ENCODE data around the gene CDKAL1.

- no peak for TF ChIP-seq CREB1 (IDR thresholded peaks at IDR 0.05; ENCODE audit: low read depth)
- no peak for TF ChIP-seq TAF1 (IDR thresholded peaks at IDR 0.05; ENCODE audit: low read depth)
- no peak for TF ChIP-seq REST (IDR thresholded peaks at IDR 0.05; ENCODE audit: low read depth)
- TF ChIP-seq EGR1 (IDR thresholded peaks at IDR 0.05): no peak
- no peak for TF ChIP-seq RAD21 (IDR thresholded peaks at IDR 0.05; ENCODE audit: low read depth)
- no peak for TF ChIP-seq TCF12 (IDR thresholded peaks at IDR 0.05; ENCODE audit: low read depth)
- TF ChIP-seq EP300 (IDR thresholded peaks at IDR 0.05; ENCODE audit: borderline replicate concordance): no peak
- TF ChIP-seq YY1 (IDR thresholded peaks at IDR 0.05; ENCODE audit: low read depth): no peak
- no peak for TF ChIP-seq CEBPB (IDR thresholded peaks at IDR 0.05)
- TF ChIP-seq FOXM1 (IDR thresholded peaks at IDR 0.05; ENCODE audit: borderline replicate concordance, low read depth): no peak
- TF ChIP-seq MAX (IDR thresholded peaks at IDR 0.05): no peak
Observed at GRCh38 chr6:20707870-20708269, 173.6 kb downstream of the CDKAL1 start.
